Measurements from ENCODE around the gene FAM24A.
"Not testable (repeated sequence)": the region's sequence is repeated elsewhere in the genome, so short reads cannot be mapped to it uniquely, and the experiment has no call there.

- not testable (repeated sequence) for TF ChIP-seq CTCF (IDR thresholded peaks at IDR 0.05; ENCODE audit: low read length); EZH2phosphoT487 (IDR thresholded peaks at IDR 0.05; ENCODE audit: low read length); EZH2 (optimal IDR thresholded peaks at IDR 0.05; ENCODE audit: low read depth, low read length)
These were observed 38.5 kb upstream of the FAM24A start for GRCh38 chr10:122871947-122872346.

Measured in MM.1S (cell line).